Mammary epithelial cell (primary cell): ENCODE measurements around the gene COLGALT1.
"Not testable (repeated sequence)": the region's sequence is repeated elsewhere in the genome, so short reads cannot be mapped to it uniquely, and the experiment has no call there.

Experiments
- EZH2 ChIP-seq: IDR thresholded peaks from 2 replicates; pipeline ENCODE4 v1.6.1; 2012; ENCODE audit warnings: low read length, inconsistent platforms, borderline replicate concordance
- TF ChIP-seq, protein P1 (sequence below), 2 donors: IDR thresholded peaks in 1 of 2; conservative IDR thresholded peaks in 1 of 2; 2 replicates each; pipeline ENCODE4 v1.5.1; 2011 to 2012; ENCODE audit warnings: inconsistent platforms in 2 of 2, low read length in 2 of 2, mild to moderate bottlenecking in 2 of 2, control low read depth in 1 of 2, low read depth in 1 of 2; ENCODE audit not compliant: insufficient read depth in 1 of 2; ENCODE audit errors: extremely low read depth in 1 of 2

DNA sequence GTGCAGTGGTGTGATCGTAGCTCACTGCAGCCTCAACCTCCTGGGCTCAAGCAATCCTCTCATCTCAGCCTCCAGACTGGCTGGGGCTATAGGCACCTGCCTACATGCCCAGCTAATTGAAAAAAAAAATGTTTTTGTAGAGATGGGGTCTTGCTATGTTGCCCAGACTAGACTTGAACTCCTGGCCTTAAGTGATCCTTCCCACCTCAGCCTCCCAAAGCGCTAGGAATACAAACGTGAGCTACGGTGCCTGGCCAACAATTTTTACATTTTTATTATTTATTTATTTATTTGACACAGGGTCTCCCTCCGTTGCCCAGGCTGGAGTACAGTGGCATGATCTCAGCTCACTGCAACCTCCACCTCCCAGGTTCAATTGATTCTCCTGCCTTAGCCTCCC lies 14.8 kb downstream of the COLGALT1 start:
- TF ChIP-seq, protein P1, sequence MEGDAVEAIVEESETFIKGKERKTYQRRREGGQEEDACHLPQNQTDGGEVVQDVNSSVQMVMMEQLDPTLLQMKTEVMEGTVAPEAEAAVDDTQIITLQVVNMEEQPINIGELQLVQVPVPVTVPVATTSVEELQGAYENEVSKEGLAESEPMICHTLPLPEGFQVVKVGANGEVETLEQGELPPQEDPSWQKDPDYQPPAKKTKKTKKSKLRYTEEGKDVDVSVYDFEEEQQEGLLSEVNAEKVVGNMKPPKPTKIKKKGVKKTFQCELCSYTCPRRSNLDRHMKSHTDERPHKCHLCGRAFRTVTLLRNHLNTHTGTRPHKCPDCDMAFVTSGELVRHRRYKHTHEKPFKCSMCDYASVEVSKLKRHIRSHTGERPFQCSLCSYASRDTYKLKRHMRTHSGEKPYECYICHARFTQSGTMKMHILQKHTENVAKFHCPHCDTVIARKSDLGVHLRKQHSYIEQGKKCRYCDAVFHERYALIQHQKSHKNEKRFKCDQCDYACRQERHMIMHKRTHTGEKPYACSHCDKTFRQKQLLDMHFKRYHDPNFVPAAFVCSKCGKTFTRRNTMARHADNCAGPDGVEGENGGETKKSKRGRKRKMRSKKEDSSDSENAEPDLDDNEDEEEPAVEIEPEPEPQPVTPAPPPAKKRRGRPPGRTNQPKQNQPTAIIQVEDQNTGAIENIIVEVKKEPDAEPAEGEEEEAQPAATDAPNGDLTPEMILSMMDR (conservative IDR thresholded peaks at IDR 0.05 in 1 of 2, IDR thresholded peaks at IDR 0.05 in 1 of 2; ENCODE audit: extremely low read depth in 1 of 2, insufficient read depth in 1 of 2, low read depth in 1 of 2, low read length in 2 of 2) = not testable (repeated sequence)
- not testable (repeated sequence) for TF ChIP-seq EZH2
